IPS-20b (cell line): ENCODE results near the gene TP53BP2.
"Not testable (repeated sequence)": the region's sequence is repeated elsewhere in the genome, so short reads cannot be mapped to it uniquely, and the experiment has no call there.

Experiments used
- H3K27ac ChIP-seq: one replicate; pipeline ENCODE4 v1.5.1; 2013; ENCODE audit warnings: low read length
- H3K27me3 ChIP-seq: 2 replicates; pipeline ENCODE4 v1.6.1; 2013; ENCODE audit warnings: mild to moderate bottlenecking, low read length, inconsistent platforms; ENCODE audit not compliant: insufficient read depth
- H3K36me3 ChIP-seq: 2 replicates; pipeline ENCODE4 v1.6.1; 2013; ENCODE audit warnings: low read depth, mild to moderate bottlenecking, inconsistent platforms, low read length, moderate library complexity; ENCODE audit not compliant: insufficient read depth
- H3K4me1 ChIP-seq: 2 replicates; pipeline ENCODE4 v1.6.1; 2013; ENCODE audit warnings: mild to moderate bottlenecking, control low read depth, inconsistent platforms, low read length, moderate library complexity; ENCODE audit not compliant: insufficient read depth
- H3K4me3 ChIP-seq: 2 replicates; pipeline ENCODE4 v1.5.1; 2013; ENCODE audit warnings: mild to moderate bottlenecking, low read length, inconsistent platforms
- H3K9ac ChIP-seq: 2 replicates; pipeline ENCODE4 v1.6.1; 2013; ENCODE audit warnings: low read depth, mild to moderate bottlenecking, inconsistent platforms, low read length, moderate library complexity
- H3K9me3 ChIP-seq: 2 replicates; pipeline ENCODE4 v1.6.1; 2013; ENCODE audit warnings: mild to moderate bottlenecking, low read depth, low read length, inconsistent platforms; ENCODE audit not compliant: insufficient read depth

Gene TP53BP2

DNA sequence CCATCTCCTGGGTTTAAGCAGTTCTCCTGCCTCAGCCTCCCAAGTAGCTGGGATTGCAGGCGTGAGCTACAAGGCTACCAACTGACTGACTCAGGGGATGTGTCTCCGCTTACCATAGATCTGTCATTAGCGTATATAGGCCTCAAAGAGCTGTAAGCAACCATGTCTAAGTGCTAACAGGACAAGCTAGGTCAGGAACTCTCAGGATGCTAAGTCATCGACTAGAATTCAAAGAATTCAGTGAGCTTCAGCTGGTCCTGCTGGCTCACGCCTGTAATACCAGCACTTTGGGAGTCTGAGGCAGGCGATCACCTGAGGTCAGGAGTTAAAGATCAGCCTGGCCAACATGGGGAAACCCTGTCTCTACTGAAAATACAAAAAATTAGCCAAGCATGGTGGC, 103.9 kb downstream of the TP53BP2 start:
- Histone ChIP-seq H3K9me3 (no peaks in the 10 kb centered on the region), H3K36me3 (peaks cover under 1% of the 10 kb centered on the region; the same call in 1 of the 2 replicates), H3K27me3 (peaks cover 1% of the 10 kb centered on the region), H3K9ac (no peak overlapping the region), H3K4me1 (no peaks in the 10 kb centered on the region), H3K27ac (no peak overlapping the region), H3K4me3 (no peak overlapping the region)

GRCh38 chr1:223740038-223740736, 105.6 kb downstream of the TP53BP2 start:
- not testable (repeated sequence) for H3K36me3 ChIP-seq

GRCh38 chr1:223739366-223740037, 106.2 kb downstream of the TP53BP2 start:
- Histone ChIP-seq H3K36me3 (no peaks in the 10 kb centered on the region), H3K27ac (no peak overlapping the region), H3K4me3 (no peak overlapping the region), H3K9ac (no peak overlapping the region), H3K9me3 (no peaks in the 10 kb centered on the region), H3K4me1 (peaks cover 4% of the 10 kb centered on the region; the same call in 1 of the 2 replicates), H3K27me3 (no peaks in the 10 kb centered on the region; the same call in 1 of the 2 replicates)

More at GRCh38 chr1:223740038-223740736, 105.6 kb downstream of the TP53BP2 start:
- not testable (repeated sequence) for H3K4me3 ChIP-seq, H3K9me3 ChIP-seq, H3K27ac ChIP-seq, H3K27me3 ChIP-seq, H3K9ac ChIP-seq, H3K4me1 ChIP-seq

DNA sequence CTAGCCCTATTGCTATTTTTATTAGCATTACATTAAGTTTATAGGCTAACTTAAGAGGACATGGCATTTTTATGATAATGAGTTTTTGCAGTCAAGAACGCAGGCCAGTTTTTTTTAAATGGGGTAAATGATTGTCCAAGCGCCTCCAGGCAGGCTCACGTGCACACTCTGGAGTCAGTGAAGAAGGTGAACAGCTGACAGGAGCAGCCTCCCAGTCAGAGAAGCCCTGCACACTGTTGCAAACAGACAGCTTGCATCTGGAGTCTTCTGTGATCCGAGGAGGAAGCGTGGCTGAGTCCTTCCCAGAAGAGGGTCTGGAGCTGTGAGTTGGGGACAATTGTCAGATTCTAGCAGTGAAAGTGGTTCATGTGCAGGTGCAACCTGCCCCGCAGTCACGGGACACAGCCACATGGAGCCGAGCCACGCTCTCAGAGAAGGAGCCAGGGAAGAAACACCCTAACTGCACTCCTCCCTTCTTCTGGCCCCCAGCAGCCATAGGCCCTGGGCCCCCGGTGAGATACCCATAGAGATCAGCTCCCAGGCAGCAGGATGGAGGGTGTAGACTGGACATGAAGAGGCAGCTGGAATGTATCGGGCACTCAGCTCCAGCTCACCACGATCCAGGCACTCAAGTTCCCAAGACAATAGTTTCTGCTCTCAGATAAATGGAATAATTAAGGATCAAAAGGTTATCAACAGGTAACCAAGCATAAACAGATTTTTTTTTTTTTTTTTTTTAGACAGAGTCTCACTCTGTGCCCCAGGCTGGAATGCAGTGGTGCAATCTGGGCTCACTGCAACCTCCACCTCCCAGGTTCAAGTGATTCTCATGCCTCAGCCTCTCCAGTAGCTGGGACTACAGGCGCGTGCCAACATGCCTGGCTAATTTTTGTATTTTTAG, 107.0 kb downstream of the TP53BP2 start:
- Histone ChIP-seq H3K4me1 (peaks cover 10% of the 10 kb centered on the region), H3K27me3 (peaks cover 4% of the 10 kb centered on the region), H3K27ac (no peak overlapping the region), H3K36me3 (no peaks in the 10 kb centered on the region), H3K9ac (no peak overlapping the region), H3K9me3 (no peaks in the 10 kb centered on the region), H3K4me3 (no peak overlapping the region)

- Histone ChIP-seq H3K27me3 (peaks cover 18% of the 10 kb centered on the region), H3K9ac (no peak overlapping the region), H3K9me3 (no peaks in the 10 kb centered on the region), H3K4me1 (peaks cover 21% of the 10 kb centered on the region), H3K4me3 (no peak overlapping the region), H3K36me3 (no peaks in the 10 kb centered on the region), H3K27ac (no peak overlapping the region)
These were observed 108.4 kb downstream of the TP53BP2 start for GRCh38 chr1:223737342-223737741.

GRCh38 chr1:223736638-223737037, 109.1 kb downstream of the TP53BP2 start:
- not testable (repeated sequence) for H3K27ac ChIP-seq

GRCh38 chr1:223733898-223734852, 111.6 kb downstream of the TP53BP2 start:
- Histone ChIP-seq H3K4me1 (peaks cover 34% of the 10 kb centered on the region), H3K27me3 (peaks cover 50% of the 10 kb centered on the region), H3K4me3 (no peak overlapping the region), H3K36me3 (no peaks in the 10 kb centered on the region), H3K27ac (no peak overlapping the region), H3K9me3 (no peaks in the 10 kb centered on the region), H3K9ac (no peak overlapping the region)

More at GRCh38 chr1:223736638-223737037, 109.1 kb downstream of the TP53BP2 start:
- not testable (repeated sequence) for H3K9me3 ChIP-seq, H3K9ac ChIP-seq, H3K36me3 ChIP-seq, H3K4me3 ChIP-seq
- H3K4me1 ChIP-seq = peaks cover 21% of the 10 kb centered on the region
- H3K27me3 ChIP-seq = peaks cover 25% of the 10 kb centered on the region

DNA sequence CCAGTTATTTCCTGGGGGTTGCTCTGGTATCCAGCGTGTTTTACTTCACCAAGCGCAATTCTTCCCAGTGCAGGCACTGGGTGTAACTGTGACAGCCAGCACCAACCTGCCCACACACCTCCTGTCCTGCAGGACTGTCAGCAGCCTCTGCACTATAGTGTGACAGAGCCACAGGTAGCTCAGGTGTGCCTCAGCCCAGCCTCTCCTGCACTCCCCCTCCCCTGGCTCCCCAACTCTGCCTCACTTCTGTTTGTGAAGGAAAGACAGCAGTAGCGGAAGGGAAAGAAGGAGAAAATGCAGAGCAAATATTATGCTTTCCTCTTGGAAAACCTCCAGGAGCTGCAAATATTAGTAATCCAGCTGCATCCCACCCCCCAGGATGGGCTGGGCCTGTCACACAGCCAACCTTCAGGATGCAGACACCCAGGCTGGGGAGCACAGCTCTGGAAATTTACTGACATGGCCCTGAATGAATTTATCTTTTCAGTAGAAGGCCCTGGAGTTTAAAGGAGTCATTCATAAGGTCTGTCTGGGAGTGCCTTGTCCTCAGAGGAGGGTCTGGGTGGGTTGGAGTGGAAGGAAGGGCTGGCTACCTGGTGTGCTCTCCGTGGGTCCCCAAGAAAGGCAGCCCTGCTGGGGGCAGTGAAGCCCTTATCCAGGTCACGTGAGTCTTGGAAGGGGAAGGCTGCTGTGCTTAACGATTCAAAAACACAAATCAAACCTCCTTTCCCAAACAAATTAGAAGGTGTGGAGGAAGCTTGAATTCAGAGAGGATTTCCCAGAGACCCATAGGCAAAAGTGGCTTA, 112.6 kb downstream of the TP53BP2 start:
- H3K36me3 ChIP-seq = no peaks in the 10 kb centered on the region
- H3K4me3 ChIP-seq = no peak overlapping the region
- no peak overlapping the region for H3K9ac ChIP-seq
- peaks cover 34% of the 10 kb centered on the region for H3K4me1 ChIP-seq
- H3K9me3 ChIP-seq = no peaks in the 10 kb centered on the region
- peaks cover 60% of the 10 kb centered on the region for H3K27me3 ChIP-seq
- no peak overlapping the region for H3K27ac ChIP-seq

GRCh38 chr1:223731133-223731770, 114.5 kb downstream of the TP53BP2 start:
- Histone ChIP-seq H3K4me3 (no peak overlapping the region), H3K9ac (no peak overlapping the region), H3K9me3 (no peaks in the 10 kb centered on the region), H3K36me3 (no peaks in the 10 kb centered on the region), H3K4me1 (peaks cover 50% of the 10 kb centered on the region), H3K27me3 (peaks cover 74% of the 10 kb centered on the region), H3K27ac (no peak overlapping the region)

DNA sequence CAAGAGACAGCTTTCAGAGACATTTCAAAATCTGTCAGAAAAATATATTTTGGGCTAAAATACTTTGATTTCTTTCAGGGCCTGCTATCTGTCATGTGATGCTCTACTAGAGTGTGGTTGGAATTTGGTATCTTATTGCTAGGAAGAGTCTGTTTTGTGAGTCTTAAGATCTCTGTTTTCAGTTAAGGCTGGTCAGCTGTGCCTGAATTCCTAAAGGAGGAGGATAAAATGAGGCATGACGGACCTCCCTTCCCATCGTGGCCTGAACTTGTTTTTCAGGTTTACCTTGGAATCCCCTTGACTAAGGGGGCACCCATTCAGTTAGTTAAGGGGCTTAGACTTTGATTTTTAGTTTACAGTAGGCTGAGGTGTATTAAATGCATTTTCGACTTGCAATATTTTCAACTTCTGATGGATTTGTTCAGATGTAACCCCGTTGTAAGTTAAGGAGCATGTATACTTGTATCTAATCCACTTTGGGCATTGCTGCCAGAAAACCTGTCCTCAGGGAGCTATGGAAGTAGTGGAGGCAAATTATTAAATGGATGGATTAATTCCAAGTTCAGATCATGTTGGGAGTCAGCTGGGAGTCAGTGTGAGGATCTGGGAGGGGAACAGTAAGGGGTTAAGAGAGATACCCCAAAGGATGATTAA, 115.1 kb downstream of the TP53BP2 start:
- no peak overlapping the region for H3K9ac ChIP-seq
- no peak overlapping the region for H3K27ac ChIP-seq
- peaks cover 74% of the 10 kb centered on the region for H3K27me3 ChIP-seq
- no peak overlapping the region for H3K4me3 ChIP-seq
- H3K36me3 ChIP-seq = no peaks in the 10 kb centered on the region
- H3K9me3 ChIP-seq = no peaks in the 10 kb centered on the region
- peaks cover 56% of the 10 kb centered on the region for H3K4me1 ChIP-seq
